CD14-positive monocyte (primary cell): Measurements from ENCODE around the gene SPATA32. TPM values are rescaled to one million over a fixed set of nuclear protein-coding genes. Genes with fewer than 3 reads are reported as not detected.
"Not testable (repeated sequence)": the region's sequence is repeated elsewhere in the genome, so short reads cannot be mapped to it uniquely, and the experiment has no call there.

Source experiments
- DNase-seq, 3 donors: peaks; one replicate each; pipeline ENCODE4 v3.0.0-alpha.2; 2011 to 2022
- H2AFZ ChIP-seq: 2 replicates; pipeline ENCODE4 v1.6.0; 2012; ENCODE audit warnings: mild to moderate bottlenecking, low read depth, low read length, inconsistent platforms; ENCODE audit not compliant: insufficient read depth, poor library complexity, severe bottlenecking
- H3K27ac ChIP-seq, 2 donors: 1 replicate in 1 of 2; 2 replicates in 1 of 2; pipeline ENCODE4 v1.5.1; 2012 to 2013; ENCODE audit warnings: low read length in 2 of 2, control low read depth in 1 of 2, inconsistent platforms in 1 of 2, low read depth in 1 of 2, mild to moderate bottlenecking in 1 of 2
- H3K27me3 ChIP-seq, 2 donors: one replicate each; pipeline versions ENCODE4 v1.6.0 to v1.6.1; 2011 to 2013; ENCODE audit warnings: low read length in 2 of 2; ENCODE audit not compliant: control insufficient read depth in 2 of 2, insufficient read depth in 2 of 2
- H3K36me3 ChIP-seq, 2 donors: replicated peaks in 1 of 2; 1 replicate in 1 of 2; 2 replicates in 1 of 2; pipeline versions ENCODE4 v1.5.1 to v1.6.1; 2012 to 2013; ENCODE audit warnings: low read length in 2 of 2, control low read depth in 1 of 2, inconsistent platforms in 1 of 2, mild to moderate bottlenecking in 1 of 2; ENCODE audit not compliant: insufficient read depth in 2 of 2, control insufficient read depth in 1 of 2
- H3K4me1 ChIP-seq, 2 donors: 1 replicate in 1 of 2; 2 replicates in 1 of 2; pipeline versions ENCODE4 v1.5.1 to v1.6.1; 2012 to 2013; ENCODE audit warnings: low read length in 2 of 2, control low read depth in 1 of 2, inconsistent platforms in 1 of 2, mild to moderate bottlenecking in 1 of 2, moderate library complexity in 1 of 2; ENCODE audit not compliant: insufficient read depth in 2 of 2, control insufficient read depth in 1 of 2
- H3K4me2 ChIP-seq: replicated peaks from 2 replicates; pipeline ENCODE3; 2012; ENCODE audit warnings: low read length, moderate library complexity, mild to moderate bottlenecking; ENCODE audit not compliant: poor library complexity, severe bottlenecking; ENCODE audit errors: extremely low read depth
- H3K4me3 ChIP-seq, 3 experiments: fragments of 200-600 bp in 1 of 3; sonication (generic) in 1 of 3; replicated peaks in 1 of 3; 1 replicate in 2 of 3; 2 replicates in 1 of 3; pipeline ENCODE4 v1.5.1; 2011 to 2013; ENCODE audit warnings: low read length in 3 of 3, mild to moderate bottlenecking in 3 of 3, control low read depth in 2 of 3, low read depth in 2 of 3, inconsistent platforms in 1 of 3, moderate library complexity in 1 of 3
- H3K79me2 ChIP-seq: 2 replicates; pipeline ENCODE4 v1.6.0; 2012; ENCODE audit warnings: mild to moderate bottlenecking, control low read depth, inconsistent platforms, low read length, moderate library complexity; ENCODE audit not compliant: insufficient read depth
- H3K9ac ChIP-seq: 2 replicates; pipeline ENCODE4 v1.6.0; 2017; ENCODE audit warnings: low read length, mild to moderate bottlenecking; ENCODE audit not compliant: insufficient read depth, poor library complexity, severe bottlenecking
- H3K9me3 ChIP-seq, 2 donors: replicated peaks in 1 of 2; 1 replicate in 1 of 2; 2 replicates in 1 of 2; pipeline versions ENCODE4 v1.5.1 to v1.6.1; 2012 to 2013; ENCODE audit warnings: low read length in 2 of 2, control low read depth in 1 of 2; ENCODE audit not compliant: control insufficient read depth in 1 of 2, insufficient read depth in 1 of 2
- H4K20me1 ChIP-seq: 2 replicates; pipeline ENCODE4 v1.6.0; 2012; ENCODE audit warnings: mild to moderate bottlenecking, low read length, control low read depth, moderate library complexity; ENCODE audit not compliant: insufficient read depth
- H3K27ac Mint-ChIP-seq, 7 donors: one replicate each; pipeline ENCODE4 v1.8.0; 2020; ENCODE audit warnings: mild to moderate bottlenecking in 7 of 7, mixed read lengths in 7 of 7, moderate library complexity in 6 of 7, inconsistent platforms in 2 of 7
- H3K27me3 Mint-ChIP-seq, 3 donors: one replicate each; pipeline ENCODE4 v1.8.0; 2021 to 2022; ENCODE audit warnings: low read depth in 3 of 3, mild to moderate bottlenecking in 3 of 3, mixed read lengths in 3 of 3, moderate library complexity in 3 of 3, inconsistent platforms in 1 of 3
- H3K36me3 Mint-ChIP-seq, 2 donors: one replicate each; pipeline ENCODE4 v1.8.0; 2020; ENCODE audit warnings: mixed read lengths in 2 of 2, inconsistent platforms in 1 of 2, mild to moderate bottlenecking in 1 of 2
- H3K4me1 Mint-ChIP-seq: one replicate; pipeline ENCODE4 v1.8.0; 2020; ENCODE audit warnings: mild to moderate bottlenecking, mixed read lengths
- H3K4me3 Mint-ChIP-seq, 2 donors: one replicate each; pipeline ENCODE4 v1.8.0; 2020; ENCODE audit warnings: mild to moderate bottlenecking in 2 of 2, mixed read lengths in 2 of 2, moderate library complexity in 1 of 2
- H3K9me3 Mint-ChIP-seq, 7 donors: one replicate each; pipeline ENCODE4 v1.8.0; 2020 to 2022; ENCODE audit warnings: mixed read lengths in 7 of 7, mild to moderate bottlenecking in 6 of 7, moderate library complexity in 6 of 7, inconsistent platforms in 2 of 7
- WGBS: methylation state at CpG from one replicate; pipeline ENCODE4 v1.1.5; 2013; ENCODE audit warnings: missing lambda C conversion rate; ENCODE audit not compliant: insufficient coverage; 5-methylcytosine and 5-hydroxymethylcytosine counted together
- intact Hi-C, 2 donors: fragments of 100-400 bp; cut with micrococcal nuclease; formaldehyde crosslinking; loops; one replicate each; pipeline versions ENCODE4 v1.15.0 to v1.15.1; 2023
- polyA plus RNA-seq, 3 donors: library from polyadenylated mRNA; depleted of rRNA in 1 of 3; unstranded in 2 of 3; stranded (reverse) in 1 of 3; fragments of 300-500 nt in 2 of 3; fragments of >200 nt in 1 of 3; fragmentation: Illumina TruSeq in 2 of 3; gene quantifications; 1 replicate in 2 of 3; 2 replicates in 1 of 3; pipeline ENCODE4 v1.2.3, GENCODE V29; 2012 to 2021
- TF ChIP-seq, protein P1 (sequence below): fragments of 200-600 bp; IDR thresholded peaks from one replicate; pipeline ENCODE4 v1.8.0; 2022; ENCODE audit warnings: antibody characterized with exemption, mild to moderate bottlenecking

Gene SPATA32
- polyA plus RNA-seq, 3 donors: not detected

GRCh38 chr17:45255358-45255757, 6.5 kb downstream of the SPATA32 start:
- 99% methylated on average over 8 of the region's 8 CpGs for WGBS
- H3K9me3 Mint-ChIP-seq: peaks cover 0 to under 1% (median 0%) of the 10 kb centered on the region in 7 donors

GRCh38 chr17:45253879-45254278, 8.0 kb downstream of the SPATA32 start:
- peaks cover 32% of the 10 kb centered on the region for H3K4me1 Mint-ChIP-seq
- H3K9ac ChIP-seq: no peak overlapping the region

More at GRCh38 chr17:45255358-45255757, 6.5 kb downstream of the SPATA32 start:
- H3K36me3 ChIP-seq: peaks cover 3 to 10% of the 10 kb centered on the region in 2 donors
- intact Hi-C loops: no loop called here
- TF ChIP-seq, protein P1, sequence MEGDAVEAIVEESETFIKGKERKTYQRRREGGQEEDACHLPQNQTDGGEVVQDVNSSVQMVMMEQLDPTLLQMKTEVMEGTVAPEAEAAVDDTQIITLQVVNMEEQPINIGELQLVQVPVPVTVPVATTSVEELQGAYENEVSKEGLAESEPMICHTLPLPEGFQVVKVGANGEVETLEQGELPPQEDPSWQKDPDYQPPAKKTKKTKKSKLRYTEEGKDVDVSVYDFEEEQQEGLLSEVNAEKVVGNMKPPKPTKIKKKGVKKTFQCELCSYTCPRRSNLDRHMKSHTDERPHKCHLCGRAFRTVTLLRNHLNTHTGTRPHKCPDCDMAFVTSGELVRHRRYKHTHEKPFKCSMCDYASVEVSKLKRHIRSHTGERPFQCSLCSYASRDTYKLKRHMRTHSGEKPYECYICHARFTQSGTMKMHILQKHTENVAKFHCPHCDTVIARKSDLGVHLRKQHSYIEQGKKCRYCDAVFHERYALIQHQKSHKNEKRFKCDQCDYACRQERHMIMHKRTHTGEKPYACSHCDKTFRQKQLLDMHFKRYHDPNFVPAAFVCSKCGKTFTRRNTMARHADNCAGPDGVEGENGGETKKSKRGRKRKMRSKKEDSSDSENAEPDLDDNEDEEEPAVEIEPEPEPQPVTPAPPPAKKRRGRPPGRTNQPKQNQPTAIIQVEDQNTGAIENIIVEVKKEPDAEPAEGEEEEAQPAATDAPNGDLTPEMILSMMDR: no peak
- H3K27ac Mint-ChIP-seq: peak overlapping the region in 2 of 7 donors; percentile 23 to 27
- H3K4me3 Mint-ChIP-seq: no peak overlapping the region
- no peak overlapping the region for H3K4me3 ChIP-seq
- peaks cover 25% of the 10 kb centered on the region for H4K20me1 ChIP-seq
- peaks cover 34% of the 10 kb centered on the region for H3K4me1 Mint-ChIP-seq
- H3K9ac ChIP-seq: no peak overlapping the region
- H3K27ac ChIP-seq: no peak overlapping the region
- H3K9me3 ChIP-seq: no peaks in the 10 kb centered on the region
- H3K4me2 ChIP-seq: no peak overlapping the region
- H3K27me3 Mint-ChIP-seq: peaks cover 5 to 6% (median 6%) of the 10 kb centered on the region in 3 donors
- H3K36me3 Mint-ChIP-seq: peaks cover under 1 to 9% of the 10 kb centered on the region in 2 donors
- H3K4me1 ChIP-seq: peaks cover 12 to 26% of the 10 kb centered on the region in 2 donors
- no peaks in the 10 kb centered on the region for H3K27me3 ChIP-seq
- no peak for DNase-seq
- no peak overlapping the region for H2AFZ ChIP-seq
- H3K79me2 ChIP-seq: no peaks in the 10 kb centered on the region

GRCh38 chr17:45253237-45253636, 8.7 kb downstream of the SPATA32 start:
- H3K9me3 ChIP-seq, intact Hi-C loops, H3K27me3 ChIP-seq, H3K27ac ChIP-seq, H3K4me3 ChIP-seq, H3K4me2 ChIP-seq, H3K9me3 Mint-ChIP-seq, H3K4me3 Mint-ChIP-seq, H3K79me2 ChIP-seq, DNase-seq, H2AFZ ChIP-seq, H3K27me3 Mint-ChIP-seq, H3K9ac ChIP-seq: not testable (repeated sequence)
- peaks cover 26% of the 10 kb centered on the region for H3K4me1 Mint-ChIP-seq
- H3K27ac Mint-ChIP-seq: peak overlapping the region in 1 of 7 donors; percentile 85
- peaks cover 12 to 17% of the 10 kb centered on the region in 2 donors for H3K4me1 ChIP-seq
- 93% methylated on average over 4 of the region's 7 CpGs for WGBS
- H3K36me3 Mint-ChIP-seq: peaks cover 12 to 25% of the 10 kb centered on the region in 2 donors
- peaks cover 42% of the 10 kb centered on the region for H4K20me1 ChIP-seq
- H3K36me3 ChIP-seq: peaks cover 10 to 30% of the 10 kb centered on the region in 2 donors

More at GRCh38 chr17:45253879-45254278, 8.0 kb downstream of the SPATA32 start:
- Mint-ChIP-seq H3K4me3 (no peak overlapping the region), H3K36me3 (peaks cover 11 to 19% of the 10 kb centered on the region in 2 donors), H3K9me3 (peaks cover 0 to 2% (median 0%) of the 10 kb centered on the region in 7 donors), H3K27ac (peak overlapping the region in 2 of 7 donors; percentile 22 to 30), H3K27me3 (peaks cover 3 to 6% (median 4%) of the 10 kb centered on the region in 3 donors)
- H3K36me3 ChIP-seq: peaks cover 9 to 23% of the 10 kb centered on the region in 2 donors
- no peaks in the 10 kb centered on the region for H3K9me3 ChIP-seq
- H3K27ac ChIP-seq: no peak overlapping the region
- H3K4me2 ChIP-seq: no peak overlapping the region
- intact Hi-C loops: no loop called here
- no peak overlapping the region for H2AFZ ChIP-seq
- peaks cover 39% of the 10 kb centered on the region for H4K20me1 ChIP-seq
- no peaks in the 10 kb centered on the region for H3K79me2 ChIP-seq
- no peak for DNase-seq
- H3K27me3 ChIP-seq: no peaks in the 10 kb centered on the region
- H3K4me3 ChIP-seq: no peak overlapping the region
- WGBS: 83% methylated on average over 3 of the region's 4 CpGs
- TF ChIP-seq, protein P1: no peak
- peaks cover 12 to 23% of the 10 kb centered on the region in 2 donors for H3K4me1 ChIP-seq
